Measurements from ENCODE around the gene FANCB. TPM values are rescaled to one million over a fixed set of nuclear protein-coding genes. Genes with fewer than 3 reads are reported as not detected.

FANCB gene
- total and polyA plus RNA-seq, 2 of the 8 experiments (the other 6 are each of a cell fraction or from before 2014, with no cell fraction given) = 1.9 to 13.8 TPM

DNA sequence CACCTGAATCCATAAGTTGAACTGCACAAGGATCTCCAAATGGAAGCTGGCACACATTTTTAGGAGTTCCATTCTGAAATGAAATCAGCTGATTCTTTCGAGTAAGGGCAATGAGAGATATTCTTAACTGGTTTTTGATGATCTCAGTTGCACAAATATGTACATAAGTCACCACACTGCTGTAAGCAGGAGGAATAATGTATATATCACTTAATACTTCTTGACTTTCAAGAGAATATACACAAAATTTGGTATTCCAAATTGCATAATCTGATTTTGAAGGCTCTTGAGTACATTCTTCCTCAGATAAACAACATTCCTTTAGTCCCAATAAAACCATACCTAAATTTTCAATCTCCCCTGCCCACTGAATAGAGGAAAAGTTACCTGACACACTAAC, 8.2 kb downstream of the FANCB start:
- Histone ChIP-seq H2BK20ac (ENCODE audit: low read length) (no peak overlapping the region), H2AK5ac (ENCODE audit: low read depth, low read length) (no peak overlapping the region), H3K14ac (ENCODE audit: insufficient read length) (no peak overlapping the region), H2AFZ (ENCODE audit: low read length) (no peak overlapping the region), H3K79me2 (ENCODE audit: control insufficient read depth in 1 of 2, insufficient read depth in 2 of 2, low read length in 2 of 2) (peaks cover 0 to 34% of the 10 kb centered on the region in 2 experiments; a peak in 2 of 4 replicates), H3K18ac (ENCODE audit: extremely low read depth, low read length) (no peak overlapping the region), H3K9ac (replicated peaks in 1 of 4; ENCODE audit: extremely low read depth in 1 of 4, low read depth in 3 of 4, low read length in 3 of 4) (no peak overlapping the region), H3K4me2 (ENCODE audit: insufficient read depth in 1 of 2, low read depth in 2 of 2, low read length in 2 of 2) (no peak overlapping the region), H3K27ac (ENCODE audit: low read depth, low read length) (no peak overlapping the region), H4K91ac (replicated peaks; ENCODE audit: insufficient read length, low read length) (no peak overlapping the region), H3K79me1 (ENCODE audit: low read depth, low read length) (no peaks in the 10 kb centered on the region), H3K56ac (replicated peaks; ENCODE audit: insufficient read length, low read depth, low read length) (no peak overlapping the region), H3K27me3 (replicated peaks in 1 of 4; ENCODE audit: control insufficient read depth in 3 of 4, extremely low read depth in 1 of 4, insufficient read depth in 3 of 4, low read length in 3 of 4) (no peaks in the 10 kb centered on the region), H3K23ac (ENCODE audit: insufficient read length) (no peak overlapping the region), H3K36me3 (ENCODE audit: control insufficient read depth in 2 of 4, insufficient read depth in 4 of 4, low read length in 3 of 4) (peaks cover 0 to 5% (median 1%) of the 10 kb centered on the region in 4 experiments; a peak in 3 of 8 replicates), H3K4me1 (replicated peaks in 1 of 4; ENCODE audit: control insufficient read depth in 3 of 4, insufficient read depth in 4 of 4, low read length in 3 of 4) (no peaks in the 10 kb centered on the region), H2BK120ac (replicated peaks; ENCODE audit: low read depth, low read length) (no peak overlapping the region), H2BK5ac (ENCODE audit: low read depth, low read length) (no peak overlapping the region), H4K20me1 (replicated peaks in 1 of 2; ENCODE audit: control insufficient read depth in 1 of 2, insufficient read depth in 2 of 2, low read length in 2 of 2) (no peaks in the 10 kb centered on the region), H3K9me3 (ENCODE audit: insufficient read depth in 2 of 2, low read depth in 1 of 2, low read length in 1 of 2) (no peaks in the 10 kb centered on the region; a peak in 1 of 4 replicates), H2BK15ac (ENCODE audit: low read length) (no peak overlapping the region), H3K4ac (replicated peaks; ENCODE audit: insufficient read length, low read depth, low read length) (no peak overlapping the region), H3K4me3 (ENCODE audit: extremely low read depth in 1 of 4, insufficient read depth in 2 of 4, low read depth in 3 of 4, low read length in 4 of 4) (no peak overlapping the region), H4K8ac (ENCODE audit: extremely low read depth, insufficient read depth, low read length) (no peak overlapping the region), H2BK12ac (ENCODE audit: low read depth, low read length) (no peak overlapping the region), H4K5ac (ENCODE audit: insufficient read length, low read depth, low read length) (no peak overlapping the region), H3K23me2 (ENCODE audit: low read depth, low read length) (no peaks in the 10 kb centered on the region)
- ChIA-PET CTCF (ENCODE audit: partially characterized antibody) (no interaction called here), POLR2A (ENCODE audit: partially characterized antibody) (no interaction called here)
- DNase-seq (ENCODE audit: low read depth in 1 of 2, low spot score in 2 of 2) (no peak), FAIRE-seq (no peak)
- no peak for TF ChIP-seq E2F6 (IDR thresholded peaks at IDR 0.05)
- no peak for TF ChIP-seq SIRT6 (IDR thresholded peaks at IDR 0.05; ENCODE audit: low read length)
- no peak for TF ChIP-seq TAF7 (optimal IDR thresholded peaks at IDR 0.05; ENCODE audit: borderline replicate concordance, low read depth, low read length)
- TF ChIP-seq CBX8 (IDR thresholded peaks at IDR 0.05; ENCODE audit: borderline replicate concordance, low read depth, low read length) = no peak
- TF ChIP-seq EGR1 (IDR thresholded peaks at IDR 0.05; ENCODE audit: borderline replicate concordance, low read depth, low read length) = no peak
- TF ChIP-seq BCL11A (IDR thresholded peaks at IDR 0.05; ENCODE audit: low read depth in 2 of 2, low read length in 2 of 2) = no peak
- no peak for TF ChIP-seq RAD21 (IDR thresholded peaks at IDR 0.05 in 1 of 2, conservative IDR thresholded peaks at IDR 0.05 in 1 of 2; ENCODE audit: low read depth in 2 of 2, low read length in 2 of 2)
- TF ChIP-seq ASH2L (IDR thresholded peaks at IDR 0.05; ENCODE audit: low read length) = no peak
- TF ChIP-seq, protein P1, sequence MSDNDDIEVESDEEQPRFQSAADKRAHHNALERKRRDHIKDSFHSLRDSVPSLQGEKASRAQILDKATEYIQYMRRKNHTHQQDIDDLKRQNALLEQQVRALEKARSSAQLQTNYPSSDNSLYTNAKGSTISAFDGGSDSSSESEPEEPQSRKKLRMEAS (IDR thresholded peaks at IDR 0.05) = no peak
- TF ChIP-seq CTBP2 (IDR thresholded peaks at IDR 0.05; ENCODE audit: borderline replicate concordance, insufficient read depth, insufficient read length, low read length) = no peak
- no peak for TF ChIP-seq JUN (IDR thresholded peaks at IDR 0.05; ENCODE audit: low read depth, low read length)
- 88% methylated on average over 1 of the region's 1 CpG; no CpG with 5 or more reads in 1 of the 2 experiments for WGBS, 2 experiments (ENCODE audit: extremely low coverage in 1 of 2, insufficient coverage in 1 of 2, insufficient read length in 1 of 2, insufficient replicate concordance in 2 of 2, low coverage in 1 of 2, low lambda C conversion rate in 2 of 2, missing lambda C conversion rate in 1 of 2)

All from H1 (cell line).